Skin of body (tissue), 2 donors: Measurements from ENCODE around the gene NDE1. TPM values are rescaled to one million over a fixed set of nuclear protein-coding genes. Genes with fewer than 3 reads are reported as not detected.

Experiments used
- DNase-seq: peaks from one replicate; lab custom pipeline; 2025; lab: John Stamatoyannopoulos, UW
- total RNA-seq: library from RNA; depleted of rRNA; stranded (reverse); fragments of >200 nt; gene quantifications from one replicate; pipeline ENCODE4 v1.2.3, GENCODE V29; 2014

The NDE1 gene
- total RNA-seq, 1 donor from 2014 or later, result 34.4 TPM

- no peak for DNase-seq
These were observed 85.6 kb downstream of the NDE1 start for GRCh38 chr16:15735610-15736009.

- no peak for DNase-seq
These were observed 86.5 kb downstream of the NDE1 start for GRCh38 chr16:15736529-15736928.

GRCh38 chr16:15737140-15737644 lies 87.1 kb downstream of the NDE1 start:
- DNase-seq, result no peak

- DNase-seq, result no peak
These were observed 89.4 kb downstream of the NDE1 start for GRCh38 chr16:15739464-15739863.

DNA sequence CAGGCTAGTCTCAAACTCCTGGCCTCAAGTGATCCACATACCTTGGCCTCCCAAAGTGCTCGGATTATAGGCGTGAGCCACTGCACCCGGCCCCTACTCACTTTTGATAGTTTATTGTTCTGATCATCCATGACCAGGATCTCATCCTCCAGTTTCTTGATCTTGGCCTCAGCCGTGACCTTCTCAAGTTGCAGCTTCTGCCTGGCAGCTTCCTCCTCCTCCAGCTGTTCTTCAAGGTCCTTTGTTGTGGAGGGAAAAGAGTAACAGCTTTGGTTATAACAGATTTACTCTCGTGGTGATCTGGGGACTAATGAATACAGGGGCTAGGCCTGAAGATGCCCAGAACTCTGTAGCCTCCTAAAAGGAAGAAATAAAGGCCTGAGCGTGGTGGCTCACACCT lies 89.9 kb downstream of the NDE1 start:
- no peak for DNase-seq

- DNase-seq, result no peak
These were observed 91.3 kb downstream of the NDE1 start for GRCh38 chr16:15741207-15741871.

- DNase-seq, result no peak
These were observed 92.7 kb downstream of the NDE1 start for GRCh38 chr16:15742716-15743115.

DNA sequence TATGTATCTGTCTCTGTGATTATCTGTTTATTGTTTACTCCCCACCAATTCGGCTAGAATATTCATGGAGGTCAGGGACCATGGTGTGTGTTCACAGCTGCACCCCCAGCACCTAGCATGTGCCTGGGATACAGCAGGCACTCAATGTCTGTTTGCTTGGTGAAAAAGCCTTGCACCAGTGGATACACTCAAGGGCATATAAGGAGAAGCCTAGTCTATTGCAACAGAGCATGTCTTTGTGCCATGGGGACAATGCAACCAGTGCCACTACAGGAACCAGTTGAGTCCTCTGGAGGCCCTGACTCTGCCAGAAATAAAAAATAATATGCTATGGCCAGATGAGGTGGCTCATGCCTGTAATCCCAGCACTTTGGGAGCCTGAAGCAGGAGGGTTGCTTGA lies 93.6 kb downstream of the NDE1 start:
- no peak for DNase-seq

DNA sequence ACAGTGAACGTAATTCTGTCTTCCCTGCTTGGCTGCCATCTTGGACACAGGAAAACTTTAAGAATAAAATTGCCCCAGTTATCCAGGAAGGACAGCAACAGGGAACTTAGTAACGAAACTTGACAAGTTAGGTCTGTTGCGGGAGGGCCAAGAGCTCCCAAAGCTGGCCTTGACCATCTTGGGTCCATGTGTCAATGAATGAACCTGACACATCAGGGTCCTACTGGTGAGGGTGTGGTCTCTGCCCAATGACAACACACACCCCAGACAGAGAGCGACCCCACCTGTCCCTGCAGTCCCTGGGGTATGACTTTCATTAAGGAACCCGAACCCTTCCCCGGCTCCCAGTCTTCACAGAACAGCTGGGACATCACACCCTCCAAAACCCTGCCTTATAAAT lies 96.3 kb downstream of the NDE1 start:
- no peak for DNase-seq

GRCh38 chr16:15747937-15748336 lies 97.9 kb downstream of the NDE1 start:
- DNase-seq, result no peak

- DNase-seq, result no peak
These were observed 98.6 kb downstream of the NDE1 start for GRCh38 chr16:15748654-15749053.

GRCh38 chr16:15749371-15749770 lies 99.3 kb downstream of the NDE1 start:
- DNase-seq, result no peak

DNA sequence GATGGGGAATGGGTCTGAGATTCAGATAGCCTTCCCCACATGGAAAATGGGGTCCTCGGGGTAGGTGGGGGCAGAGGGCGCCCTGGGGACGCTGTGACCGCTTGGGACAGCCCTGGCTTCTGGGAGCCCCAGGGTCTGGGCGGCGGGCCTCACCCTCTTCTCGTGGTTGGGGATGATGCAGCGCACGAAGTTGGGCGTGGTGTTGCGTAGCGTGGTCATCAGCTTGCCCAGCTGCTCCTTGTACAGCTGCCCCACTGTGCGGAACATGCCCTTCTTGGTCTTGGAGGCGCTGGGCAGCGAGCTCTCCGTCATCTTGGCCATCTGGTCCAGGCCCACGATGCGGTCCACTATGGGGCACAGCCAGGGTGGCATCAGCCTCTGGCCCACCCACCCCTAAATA lies 99.9 kb downstream of the NDE1 start:
- no peak for DNase-seq

DNA sequence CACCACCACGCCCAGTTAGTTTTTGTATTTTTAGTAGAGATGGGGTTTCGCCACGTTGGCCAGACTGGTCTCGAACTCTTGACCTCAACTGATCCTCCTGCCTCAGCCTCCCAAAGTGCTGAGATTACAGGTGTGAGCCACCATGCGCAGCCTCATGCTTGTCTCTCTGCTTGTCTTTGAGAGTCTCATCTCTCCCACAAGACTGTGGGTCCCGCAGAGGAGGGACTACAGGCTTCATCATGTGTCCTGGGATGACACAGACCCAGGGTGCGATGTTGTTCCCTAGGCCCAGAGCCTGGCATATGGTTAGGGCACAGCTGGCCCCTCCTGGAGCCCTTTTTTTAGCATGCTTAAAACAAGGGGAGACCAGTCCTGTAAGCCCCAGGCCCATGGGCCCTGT lies 101.9 kb downstream of the NDE1 start:
- no peak for DNase-seq

DNA sequence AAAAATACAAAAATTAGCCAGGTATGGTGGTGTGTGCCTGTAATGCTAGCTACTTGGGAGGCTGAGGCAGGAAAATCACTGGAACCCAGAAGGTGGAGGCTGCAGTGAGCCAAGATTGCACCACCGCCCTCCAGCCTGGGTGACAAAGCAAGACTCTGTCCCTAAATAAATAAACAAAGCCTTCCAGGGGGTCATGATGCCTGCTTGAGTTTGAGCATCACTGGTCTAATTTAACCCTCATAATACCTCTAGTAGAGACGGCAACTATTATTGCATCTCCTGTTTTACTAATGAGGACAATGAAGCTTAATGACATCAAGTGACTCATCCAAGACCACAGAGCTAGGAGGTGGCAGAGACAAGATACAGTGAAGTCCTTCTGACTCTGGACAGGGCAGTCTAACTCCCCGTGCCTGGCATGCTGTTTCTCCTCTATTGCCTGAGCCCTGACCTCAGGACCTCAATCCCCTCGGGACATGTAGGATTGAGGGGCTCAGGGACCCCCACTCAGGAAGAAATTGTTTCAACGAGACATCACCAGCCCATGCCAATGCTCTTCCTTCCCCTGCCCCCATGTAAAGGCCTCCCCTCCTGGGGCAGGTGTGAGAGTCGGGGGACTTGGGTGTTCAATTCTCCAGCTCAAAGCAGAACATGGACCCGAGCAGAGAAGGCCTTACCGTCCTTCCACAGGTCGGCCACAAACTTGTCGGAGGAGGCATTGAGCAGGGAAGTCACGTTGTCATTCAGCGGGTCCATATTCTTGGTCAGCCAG lies 102.9 kb downstream of the NDE1 start:
- no peak for DNase-seq

- no peak for DNase-seq
These were observed 104.9 kb downstream of the NDE1 start for GRCh38 chr16:15754821-15755534.

DNA sequence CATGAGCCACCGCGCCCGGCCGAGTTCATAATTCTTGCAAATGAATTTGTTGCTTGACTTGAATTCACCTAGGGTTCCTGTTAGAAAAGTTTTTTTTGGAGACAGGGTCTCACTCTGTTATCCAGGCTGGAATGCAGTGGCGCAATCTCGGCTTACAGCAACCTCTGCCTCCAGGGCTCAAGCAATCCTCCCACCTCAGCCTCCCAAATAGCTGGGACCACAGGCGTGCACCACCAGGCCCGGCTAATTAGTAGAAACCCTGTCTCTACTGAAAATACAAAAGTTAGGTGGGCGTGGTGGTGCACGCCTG lies 107.0 kb downstream of the NDE1 start:
- DNase-seq, result no peak

- no peak for DNase-seq
These were observed 107.7 kb downstream of the NDE1 start for GRCh38 chr16:15757630-15758251.

DNA sequence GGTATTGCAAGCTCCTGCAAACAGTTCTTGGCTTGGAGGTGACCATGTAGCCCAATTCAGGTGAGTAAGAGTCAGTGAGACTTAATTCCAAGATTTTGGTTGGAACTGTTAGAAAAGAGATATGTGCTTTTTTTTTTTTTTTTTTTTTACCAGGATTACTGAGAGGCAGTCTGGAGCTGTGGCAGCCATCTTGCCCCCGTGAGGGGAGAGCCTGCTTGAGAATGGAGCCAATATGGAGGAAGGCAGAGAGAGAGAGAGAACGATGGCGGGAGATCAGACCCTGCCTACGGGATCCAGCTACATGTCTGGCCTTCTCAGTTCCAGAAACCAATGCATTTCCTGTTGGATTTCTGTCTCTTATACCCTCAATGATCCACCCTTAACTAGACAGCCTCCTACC lies 109.0 kb downstream of the NDE1 start:
- DNase-seq, result no peak

DNA sequence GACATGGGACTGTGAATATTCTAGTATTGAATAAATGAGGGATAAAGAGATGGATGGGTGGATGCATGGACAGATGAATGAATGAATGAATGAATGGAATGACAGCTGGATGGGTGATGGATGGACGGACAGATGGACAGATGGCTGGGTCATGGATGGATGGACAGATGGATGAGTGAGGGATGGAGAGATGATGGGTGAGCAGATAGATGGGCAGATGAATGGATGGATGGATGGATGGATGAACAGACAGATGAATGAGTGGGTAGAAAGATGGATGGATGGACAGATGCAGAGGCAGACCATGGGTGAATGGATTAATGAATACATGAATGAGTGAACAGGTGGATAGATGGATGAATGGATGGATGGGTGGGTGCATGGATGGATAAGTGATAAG lies 110.1 kb downstream of the NDE1 start:
- no peak for DNase-seq

DNA sequence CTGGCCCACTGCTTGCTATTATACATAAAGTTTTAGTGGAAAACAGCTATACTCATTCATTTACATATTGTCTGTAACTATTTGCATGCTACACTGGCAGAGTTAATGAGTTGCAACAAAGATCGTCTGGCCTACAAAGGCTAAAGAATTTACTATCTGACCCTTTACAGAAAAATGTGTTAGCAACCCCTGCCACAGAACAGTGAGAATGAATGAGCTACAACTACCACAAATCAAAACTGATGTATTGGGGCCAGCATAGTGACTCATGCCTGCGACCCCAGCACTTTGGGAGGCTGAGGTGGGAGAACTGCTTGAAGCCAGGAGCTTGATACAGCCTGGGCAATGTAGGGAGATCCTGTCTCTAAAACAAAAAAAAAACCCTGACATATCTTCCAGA lies 114.1 kb downstream of the NDE1 start:
- DNase-seq, result no peak

GRCh38 chr16:15765116-15765515 lies 115.1 kb downstream of the NDE1 start:
- no peak for DNase-seq
